ES-I3 (cell line): ENCODE results near the gene AQP3.
"Not testable (repeated sequence)": the region's sequence is repeated elsewhere in the genome, so short reads cannot be mapped to it uniquely, and the experiment has no call there.

Source experiments
- H3K36me3 ChIP-seq: 2 replicates; pipeline ENCODE4 v1.6.1; 2013; ENCODE audit warnings: mild to moderate bottlenecking, low read length, control low read depth, moderate library complexity; ENCODE audit not compliant: insufficient read depth
- H3K4me1 ChIP-seq: 2 replicates; pipeline ENCODE4 v1.6.1; 2013; ENCODE audit warnings: mild to moderate bottlenecking, control low read depth, low read length; ENCODE audit not compliant: insufficient read depth
- H3K9ac ChIP-seq: 2 replicates; pipeline ENCODE4 v1.6.1; 2013; ENCODE audit warnings: low read depth, mild to moderate bottlenecking, low read length, moderate library complexity
- H3K9me3 ChIP-seq: 2 replicates; pipeline ENCODE4 v1.6.1; 2013; ENCODE audit warnings: mild to moderate bottlenecking, low read length, moderate library complexity; ENCODE audit not compliant: control insufficient read depth, insufficient read depth

Gene AQP3

DNA sequence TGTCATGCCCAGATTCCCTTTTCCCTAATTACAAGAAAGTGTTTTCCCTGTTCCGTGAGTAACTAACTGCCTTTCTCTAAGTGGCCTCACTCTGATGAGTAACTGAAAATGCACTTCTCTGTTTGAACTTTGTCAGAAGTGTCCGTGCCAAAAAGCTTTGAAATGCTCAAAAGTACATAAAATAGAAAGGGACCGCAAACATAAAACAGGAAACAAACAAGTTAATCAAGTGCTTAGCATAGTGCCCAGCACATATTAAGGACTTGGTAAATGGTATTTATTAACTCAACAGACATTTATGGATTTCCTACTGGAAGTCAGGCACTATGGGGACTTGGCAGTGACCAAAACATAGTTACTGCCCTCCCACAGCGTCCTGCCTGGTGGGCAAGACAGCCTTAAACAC is 22.3 kb downstream of the AQP3 start:
- Histone ChIP-seq H3K36me3 (no peaks in the 10 kb centered on the region), H3K9ac (no peak overlapping the region), H3K9me3 (no peaks in the 10 kb centered on the region), H3K4me1 (no peaks in the 10 kb centered on the region)

DNA sequence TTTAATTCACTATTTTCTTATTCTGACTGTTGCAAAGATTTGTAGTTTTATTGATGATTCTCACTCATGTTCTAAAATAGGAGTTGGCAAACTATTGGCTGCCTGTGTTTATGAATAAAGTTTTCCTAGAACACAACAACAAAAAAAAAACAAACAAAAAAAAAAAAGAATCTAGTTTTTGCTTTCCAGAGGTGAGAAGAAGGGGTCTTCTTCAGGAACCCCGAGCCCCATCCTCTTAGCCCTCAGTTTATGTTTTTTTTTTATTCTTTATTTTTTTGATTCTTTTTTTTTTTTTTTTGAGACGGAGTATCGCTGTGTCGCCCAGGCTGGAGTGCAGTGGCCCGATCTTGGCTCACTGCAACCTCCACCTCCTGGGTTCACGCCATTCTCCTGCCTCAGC is 22.9 kb downstream of the AQP3 start:
- H3K36me3 ChIP-seq, H3K9me3 ChIP-seq, H3K9ac ChIP-seq, H3K4me1 ChIP-seq: not testable (repeated sequence)

DNA sequence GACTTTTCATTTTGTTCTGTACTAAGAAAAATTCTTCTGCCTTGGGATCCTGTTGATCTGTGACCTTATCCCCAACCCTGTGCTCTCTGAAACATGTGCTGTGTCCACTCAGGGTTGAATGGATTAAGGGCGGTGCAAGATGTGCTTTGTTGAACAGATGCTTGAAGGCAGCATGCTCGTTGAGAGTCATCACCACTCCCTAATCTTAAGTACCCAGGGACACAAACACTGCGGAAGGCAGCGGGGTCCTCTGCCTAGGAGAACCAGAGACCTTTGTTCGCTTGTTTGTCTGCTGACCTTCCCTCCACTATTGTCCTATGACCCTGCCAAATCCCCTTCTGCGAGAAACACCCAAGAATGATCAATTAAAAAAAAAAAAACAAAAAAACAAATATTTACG is 23.4 kb downstream of the AQP3 start:
- H3K36me3 ChIP-seq, H3K9ac ChIP-seq, H3K4me1 ChIP-seq, H3K9me3 ChIP-seq: not testable (repeated sequence)

DNA sequence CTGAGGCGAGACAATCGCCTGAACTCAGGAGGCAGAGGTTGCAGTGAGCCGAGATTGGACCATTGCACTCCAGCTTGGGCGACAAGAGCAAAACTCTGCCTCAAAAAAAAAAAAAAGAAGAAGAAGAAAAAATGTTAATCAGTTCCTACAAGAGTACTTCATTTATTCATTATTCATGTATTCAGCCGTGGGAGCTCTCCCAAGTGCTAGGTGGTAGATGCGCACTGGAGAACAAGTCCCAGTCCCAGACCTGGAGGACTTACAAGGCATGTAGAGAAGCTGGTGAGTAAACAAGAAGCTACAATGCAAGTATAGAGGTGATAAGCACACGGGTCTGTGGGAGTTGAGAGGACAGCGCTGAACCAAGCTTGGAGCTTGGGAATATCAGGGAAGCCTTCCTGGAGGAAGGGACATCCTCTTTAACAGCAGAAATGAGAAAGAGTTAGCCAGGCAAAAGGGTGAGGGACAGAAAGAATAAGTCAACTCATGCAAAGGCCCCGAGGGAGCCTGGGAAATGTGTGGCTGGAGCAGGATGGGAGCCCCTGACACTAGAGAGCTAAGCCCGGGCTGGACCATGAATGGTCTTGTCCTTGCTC is 27.6 kb downstream of the AQP3 start:
- no peak overlapping the region for H3K9ac ChIP-seq
- peaks cover 4% of the 10 kb centered on the region for H3K4me1 ChIP-seq
- no peaks in the 10 kb centered on the region for H3K9me3 ChIP-seq
- no peaks in the 10 kb centered on the region for H3K36me3 ChIP-seq

DNA sequence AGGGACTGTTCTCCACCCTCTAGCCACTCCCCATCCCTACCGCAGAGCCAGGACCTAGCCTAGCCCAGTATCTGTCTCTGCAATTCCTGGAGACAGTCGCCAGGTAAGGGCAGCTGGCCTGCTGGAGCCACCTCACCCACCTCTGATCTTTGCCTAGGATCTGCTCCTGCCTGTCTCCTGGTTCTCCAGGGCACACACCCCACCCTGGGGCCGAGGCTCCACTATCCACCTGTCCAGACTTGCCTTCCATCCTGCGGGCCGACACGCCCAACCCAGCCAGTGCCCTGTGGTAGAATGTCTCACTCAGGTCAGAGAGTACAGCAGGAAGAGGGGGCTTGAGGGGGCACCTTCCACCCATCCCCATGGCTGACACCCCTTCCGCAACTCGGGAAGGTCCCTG is 29.3 kb downstream of the AQP3 start:
- no peak overlapping the region for H3K9ac ChIP-seq
- H3K36me3 ChIP-seq, result no peaks in the 10 kb centered on the region
- peaks cover 4% of the 10 kb centered on the region for H3K4me1 ChIP-seq
- no peaks in the 10 kb centered on the region for H3K9me3 ChIP-seq

DNA sequence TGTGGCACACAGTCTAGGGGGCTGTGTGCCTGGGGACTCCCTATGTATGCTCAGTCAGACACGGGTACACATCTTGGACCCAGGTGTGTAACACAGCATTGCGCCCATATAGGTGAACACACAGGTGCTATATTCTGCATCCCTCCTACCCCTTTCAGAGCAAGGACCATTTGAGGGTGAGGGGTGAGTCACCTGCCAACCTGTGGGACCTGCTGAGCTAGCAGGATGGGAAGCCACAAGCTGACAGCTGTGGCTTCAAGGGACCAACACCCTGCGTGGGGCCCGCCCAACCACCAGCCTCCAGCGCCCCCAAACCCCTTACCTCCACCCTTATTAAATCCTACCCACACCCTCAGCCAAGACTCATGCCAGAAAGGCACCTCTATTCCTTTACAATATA is 30.4 kb downstream of the AQP3 start:
- Histone ChIP-seq H3K36me3 (no peaks in the 10 kb centered on the region), H3K9ac (no peak overlapping the region), H3K4me1 (peaks cover 4% of the 10 kb centered on the region), H3K9me3 (no peaks in the 10 kb centered on the region)

DNA sequence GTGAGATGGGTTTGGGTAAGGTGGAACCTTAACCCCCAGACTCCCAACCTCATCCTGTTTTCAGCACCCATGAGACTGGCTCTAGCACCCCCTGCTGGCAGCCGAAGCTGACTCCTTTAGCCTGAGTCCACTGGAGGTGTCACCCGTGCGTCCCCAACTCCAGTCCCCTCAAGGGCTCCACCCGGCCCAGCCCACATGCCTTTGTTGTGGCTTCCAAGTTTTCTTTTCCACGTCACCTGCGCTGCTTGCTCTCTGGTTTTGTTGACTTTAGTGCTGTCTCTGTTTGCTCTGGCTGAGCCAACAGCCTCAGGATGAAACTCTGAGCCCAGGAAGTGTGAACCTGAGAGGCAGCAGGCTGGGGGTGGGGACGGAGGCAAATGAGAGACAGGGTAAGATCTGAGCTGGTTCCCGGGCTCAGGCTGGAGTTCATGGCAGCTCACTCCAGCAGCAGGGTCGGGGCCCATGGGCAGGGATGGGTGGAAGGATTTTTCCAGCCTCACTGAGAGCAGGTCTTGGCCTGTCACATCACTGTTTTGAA is 31.8 kb downstream of the AQP3 start:
- Histone ChIP-seq H3K36me3 (no peaks in the 10 kb centered on the region), H3K9me3 (no peaks in the 10 kb centered on the region), H3K4me1 (peaks cover 4% of the 10 kb centered on the region), H3K9ac (0 out of 2 replicates have a peak overlapping the region, but pooled peaks have one; percentile 28)

DNA sequence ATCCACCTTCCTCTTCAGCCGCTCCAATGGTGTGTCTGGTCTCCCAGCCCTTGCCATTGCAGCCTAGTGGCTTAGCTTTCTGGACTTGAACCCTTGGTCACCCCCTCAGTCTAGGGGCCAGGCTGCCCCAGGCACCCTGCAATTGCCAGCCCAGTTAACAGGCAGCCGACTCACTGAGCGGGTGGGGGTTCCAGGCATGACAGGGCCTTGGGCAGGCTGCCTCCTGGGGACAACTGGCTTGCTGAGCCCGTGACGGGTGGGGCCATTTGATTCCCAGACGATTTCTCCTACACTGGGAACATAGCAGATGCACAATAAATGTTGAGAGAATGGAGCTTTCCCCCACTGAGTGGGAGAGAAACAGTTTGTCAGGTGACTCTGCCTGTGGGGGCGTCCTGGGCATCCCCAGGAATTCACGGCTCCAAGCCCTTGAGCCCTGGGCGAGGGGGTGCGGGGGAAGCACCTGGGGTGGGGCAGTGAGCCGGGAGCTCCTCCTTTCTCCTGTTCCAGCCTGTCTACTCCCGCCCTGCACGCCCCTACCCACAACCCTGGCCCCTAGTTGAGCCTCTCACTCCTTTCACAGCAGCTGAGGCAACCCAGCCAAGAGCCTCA is 32.4 kb downstream of the AQP3 start:
- no peak overlapping the region for H3K9ac ChIP-seq

DNA sequence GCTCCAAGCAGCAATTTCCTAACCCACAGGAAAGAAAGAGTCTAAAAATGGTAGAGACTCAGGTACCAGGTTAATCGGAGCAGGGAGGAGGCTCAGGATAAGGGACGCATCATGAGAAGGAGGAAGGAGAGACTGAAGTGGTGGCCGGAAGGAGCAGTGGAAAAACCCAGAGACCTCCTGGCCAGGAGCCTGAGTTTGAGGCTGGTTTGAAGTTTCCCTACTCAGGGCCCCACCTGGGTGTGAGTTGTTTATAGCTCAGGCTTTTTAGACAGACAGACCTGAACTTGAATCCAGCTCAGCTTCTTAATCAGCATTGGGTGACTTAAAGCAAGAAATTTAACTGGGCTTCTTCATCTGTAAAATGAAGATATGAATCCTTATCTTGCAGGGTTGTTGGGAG is 33.1 kb downstream of the AQP3 start:
- Histone ChIP-seq H3K36me3 (no peaks in the 10 kb centered on the region), H3K4me1 (peaks cover 4% of the 10 kb centered on the region), H3K9ac (no peak overlapping the region), H3K9me3 (no peaks in the 10 kb centered on the region)

More for the DNA sequence above, 32.4 kb downstream of the AQP3 start:
- H3K9me3 ChIP-seq, result no peaks in the 10 kb centered on the region
- H3K4me1 ChIP-seq, result peaks cover 4% of the 10 kb centered on the region
- no peaks in the 10 kb centered on the region for H3K36me3 ChIP-seq

DNA sequence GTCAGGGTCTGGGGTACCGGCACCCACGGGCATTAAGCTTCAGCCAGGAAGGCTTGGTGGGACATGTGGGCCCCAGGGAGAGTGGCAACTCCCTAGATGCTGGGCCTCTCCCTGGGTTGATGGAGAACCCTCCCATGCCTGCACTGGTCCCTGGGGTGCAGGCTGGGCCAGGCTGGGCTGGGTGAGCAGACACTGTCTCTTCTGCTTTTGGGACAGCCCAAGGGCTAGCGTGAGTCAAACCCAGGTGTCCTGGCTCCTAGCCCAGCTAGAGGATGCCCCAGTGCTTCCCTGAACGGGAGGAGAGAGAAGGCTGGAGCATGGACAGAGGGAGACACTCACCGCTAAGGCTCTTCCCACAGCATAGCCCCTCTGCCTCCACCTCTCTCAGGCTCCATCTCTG is 39.3 kb downstream of the AQP3 start:
- H3K9ac ChIP-seq, result no peak overlapping the region
- no peaks in the 10 kb centered on the region for H3K4me1 ChIP-seq
- H3K36me3 ChIP-seq, result no peaks in the 10 kb centered on the region
- no peaks in the 10 kb centered on the region for H3K9me3 ChIP-seq

DNA sequence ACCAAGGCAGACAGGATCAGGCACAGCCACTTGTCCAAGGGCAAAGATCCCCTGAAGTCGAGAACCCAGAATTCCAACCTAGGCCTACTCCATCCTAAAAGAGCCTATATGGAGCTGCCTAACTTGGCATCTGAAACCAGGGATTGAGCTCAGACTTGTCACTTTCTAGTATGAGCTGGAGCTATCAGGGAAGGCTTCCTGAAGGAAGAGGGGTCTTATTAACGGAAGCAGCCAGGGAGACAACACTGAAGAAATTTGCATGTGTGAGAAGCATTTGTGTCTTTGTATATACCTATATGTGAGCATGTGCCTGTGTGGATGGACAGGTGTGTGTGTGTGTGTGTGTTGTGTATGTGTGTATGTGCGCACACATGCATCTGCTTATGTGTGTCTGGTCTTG is 40.3 kb downstream of the AQP3 start:
- Histone ChIP-seq H3K9me3 (no peaks in the 10 kb centered on the region), H3K36me3 (no peaks in the 10 kb centered on the region), H3K9ac (no peak overlapping the region), H3K4me1 (no peaks in the 10 kb centered on the region)

DNA sequence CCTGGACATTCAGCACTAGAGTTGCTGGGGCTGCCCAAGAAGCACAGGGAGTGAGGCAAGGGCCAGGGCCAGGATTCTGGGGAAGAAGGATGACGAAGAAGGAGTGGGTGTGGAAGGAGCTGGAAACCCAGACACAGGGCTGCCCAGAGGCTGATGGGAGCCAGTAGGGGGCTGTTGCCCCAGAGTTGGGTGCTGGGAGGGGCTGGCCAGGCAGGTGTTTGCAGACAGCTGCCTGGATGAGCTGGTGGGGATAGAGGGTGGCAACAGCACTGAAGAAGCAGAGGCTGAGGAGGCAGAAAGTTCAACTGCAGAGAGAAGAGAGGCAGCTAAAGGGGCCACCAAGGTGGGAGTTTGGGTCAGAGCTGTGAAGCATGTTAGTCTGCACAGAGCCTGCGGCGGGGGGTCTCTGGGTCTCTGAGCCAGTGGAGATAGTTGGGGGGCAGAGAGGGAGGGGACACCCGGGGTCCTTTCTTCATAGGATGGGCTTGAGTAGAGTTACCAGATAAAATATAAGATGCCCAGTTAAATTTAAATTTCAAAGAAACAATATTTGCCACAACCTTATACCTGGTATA is 42.5 kb downstream of the AQP3 start:
- H3K9me3 ChIP-seq, result no peaks in the 10 kb centered on the region
- no peaks in the 10 kb centered on the region for H3K36me3 ChIP-seq
- H3K4me1 ChIP-seq, result no peaks in the 10 kb centered on the region
- no peak overlapping the region for H3K9ac ChIP-seq

DNA sequence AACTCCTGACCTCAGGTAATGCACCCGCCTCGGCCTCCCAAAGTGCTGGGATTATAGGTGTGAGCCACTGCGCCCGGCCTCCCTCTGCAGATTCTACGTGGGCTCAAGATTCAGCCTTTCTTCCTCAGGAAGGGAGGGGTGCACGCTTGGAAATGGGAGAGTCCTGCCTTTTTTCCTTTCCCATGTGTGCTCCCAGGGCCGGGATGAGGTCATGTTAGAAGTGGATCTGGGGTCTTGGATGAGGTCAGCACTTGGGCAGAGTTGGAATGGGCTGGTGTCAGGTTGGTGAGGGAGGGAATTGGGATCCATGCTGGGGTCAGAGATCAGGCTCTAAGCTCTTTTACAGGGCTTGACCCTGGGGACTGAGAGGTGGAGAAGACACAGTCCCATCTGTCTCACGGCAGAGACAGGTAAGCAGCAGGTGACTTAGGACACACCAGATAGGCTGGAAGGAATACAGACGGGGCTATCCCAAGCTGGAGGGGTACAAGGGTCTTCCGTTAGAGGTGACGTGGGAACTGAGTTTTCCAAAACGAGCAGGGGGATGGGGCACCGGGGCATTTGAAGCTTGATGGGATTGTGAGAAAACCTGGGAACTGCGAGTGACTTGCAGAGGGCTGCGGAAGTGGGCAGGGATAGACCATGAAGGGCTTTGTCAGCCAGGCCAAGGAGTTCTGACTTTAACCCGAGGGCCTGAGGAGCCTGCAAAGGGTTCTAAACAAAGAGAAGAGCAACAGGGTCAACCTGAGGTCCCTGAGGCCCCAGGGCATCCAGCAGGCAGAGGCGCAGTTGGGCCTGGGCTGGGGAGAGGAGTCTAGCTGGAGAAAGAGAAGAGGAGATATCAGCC is 43.2 kb downstream of the AQP3 start:
- no peaks in the 10 kb centered on the region for H3K4me1 ChIP-seq
- H3K36me3 ChIP-seq, result no peaks in the 10 kb centered on the region
- no peak overlapping the region for H3K9ac ChIP-seq
- no peaks in the 10 kb centered on the region for H3K9me3 ChIP-seq

DNA sequence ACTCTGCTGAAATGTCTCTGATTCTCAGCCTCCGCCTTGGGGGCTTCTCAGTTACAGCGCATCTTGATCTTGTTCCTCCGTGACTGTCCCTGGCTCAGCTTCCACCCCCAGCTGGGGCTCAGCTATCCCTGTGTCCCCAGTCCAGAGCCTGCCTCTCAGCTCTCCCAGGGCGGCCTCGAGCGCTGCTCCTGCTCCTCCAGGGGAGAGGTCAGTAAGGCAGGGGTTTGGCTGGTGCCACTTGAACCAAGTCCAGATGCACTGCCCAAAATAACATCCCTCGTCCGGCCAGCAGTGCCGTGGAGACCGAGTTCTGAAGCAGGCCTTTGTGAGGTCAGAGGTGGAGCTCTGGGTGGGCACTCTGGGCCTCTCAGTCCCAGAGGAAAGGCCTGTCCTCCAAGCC is 45.0 kb downstream of the AQP3 start, which contains the start of gene AQP7:
Gene AQP7, minus strand, starts transcription at position 198 of the 400 bp plus-strand sequence. CDS start 1,306 bp downstream, outside the sequence.
- H3K9ac ChIP-seq, H3K4me1 ChIP-seq, H3K9me3 ChIP-seq, H3K36me3 ChIP-seq: not testable (repeated sequence)
